GM23248 (cell line): Measurements from ENCODE around the gene MYBPH.

Experiments
- EZH2 ChIP-seq: fragments of 200-600 bp; sonication (generic); IDR thresholded peaks from 2 replicates; pipeline ENCODE4 v1.6.1; 2018; ENCODE audit warnings: antibody characterized with exemption, mild to moderate bottlenecking; ENCODE audit not compliant: insufficient read depth, poor library complexity, severe bottlenecking
- EZH2phosphoT487 ChIP-seq: fragments of 200-600 bp; sonication (generic); IDR thresholded peaks from 2 replicates; pipeline ENCODE4 v1.6.1; 2018; ENCODE audit warnings: antibody characterized with exemption, moderate library complexity, mild to moderate bottlenecking, low read depth; ENCODE audit not compliant: insufficient read depth

- TF ChIP-seq EZH2phosphoT487 (no peak), EZH2 (no peak)
Observed at GRCh38 chr1:203186091-203186445, 10.4 kb upstream of the MYBPH start.
